DMS 273 treated with DMSO at 0.1 percent for 48 hours (cell line): ENCODE data around the gene CRYGS.

Experiments
- DNase-seq: peaks from one replicate; lab custom pipeline; 2025; lab: John Stamatoyannopoulos, UW

The CRYGS gene

GRCh38 chr3:186493525-186494255, 50.5 kb downstream of the CRYGS start:
- DNase-seq = no peak

GRCh38 chr3:186492385-186492984, 51.7 kb downstream of the CRYGS start:
- no peak for DNase-seq

GRCh38 chr3:186489507-186489906, 54.7 kb downstream of the CRYGS start:
- DNase-seq = no peak
